Fibroblast of upper back skin (primary cell): Measurements from ENCODE around the gene MAPK11.
"Not testable (repeated sequence)": the region's sequence is repeated elsewhere in the genome, so short reads cannot be mapped to it uniquely, and the experiment has no call there.

Experiments used
- DNase-seq: peaks from one replicate; pipeline ENCODE4 v3.0.0-alpha.2; 2013

MAPK11 gene

GRCh38 chr22:50275181-50276055 is 5.2 kb upstream of the MAPK11 start:
- DNase-seq, result no peak

DNA sequence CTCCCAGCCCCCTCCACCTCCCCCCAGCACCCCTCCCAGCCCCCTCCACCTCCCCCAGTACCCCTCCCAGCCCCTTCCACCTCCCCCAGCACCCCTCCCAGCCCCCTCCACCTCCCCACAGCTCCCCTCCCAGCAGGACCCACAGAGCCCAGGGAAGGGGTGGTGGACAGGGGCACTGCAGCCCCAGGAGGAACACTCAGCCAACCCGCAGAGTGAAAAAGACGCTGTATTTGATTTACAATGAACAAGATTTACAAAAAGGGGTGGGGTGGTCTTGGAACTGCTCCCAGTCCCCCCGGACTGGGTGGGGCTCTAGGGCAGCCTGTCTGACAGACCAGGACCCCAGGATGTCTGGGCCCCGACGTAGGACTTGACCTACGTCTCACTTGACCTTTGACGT is 4.6 kb upstream of the MAPK11 start:
- DNase-seq, result no peak

DNA sequence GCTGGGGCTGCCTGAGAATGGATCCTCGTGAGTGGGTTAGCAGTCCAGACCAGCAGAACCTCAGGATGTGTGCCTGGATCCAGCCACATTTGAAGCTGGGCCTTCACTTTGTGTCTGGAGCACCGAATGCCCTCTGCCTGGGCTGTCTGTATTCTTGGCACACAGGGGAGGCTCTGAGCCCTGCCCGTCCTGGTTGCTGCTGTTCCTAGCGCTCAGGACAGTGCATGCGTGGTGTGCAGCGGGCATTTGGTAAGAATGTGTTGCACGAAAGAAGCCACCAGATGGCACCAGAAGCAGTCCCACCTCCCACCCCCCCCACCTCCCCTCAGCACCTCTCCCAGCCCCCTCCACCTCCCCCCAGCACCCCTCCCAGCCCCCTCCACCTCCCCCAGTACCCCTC is 4.1 kb upstream of the MAPK11 start:
- peak; percentile 56 for DNase-seq

GRCh38 chr22:50273781-50274180 is 3.6 kb upstream of the MAPK11 start:
- DNase-seq, result not testable (repeated sequence)

- not testable (repeated sequence) for DNase-seq
These were observed 3.2 kb upstream of the MAPK11 start for GRCh38 chr22:50273352-50273751.

DNA sequence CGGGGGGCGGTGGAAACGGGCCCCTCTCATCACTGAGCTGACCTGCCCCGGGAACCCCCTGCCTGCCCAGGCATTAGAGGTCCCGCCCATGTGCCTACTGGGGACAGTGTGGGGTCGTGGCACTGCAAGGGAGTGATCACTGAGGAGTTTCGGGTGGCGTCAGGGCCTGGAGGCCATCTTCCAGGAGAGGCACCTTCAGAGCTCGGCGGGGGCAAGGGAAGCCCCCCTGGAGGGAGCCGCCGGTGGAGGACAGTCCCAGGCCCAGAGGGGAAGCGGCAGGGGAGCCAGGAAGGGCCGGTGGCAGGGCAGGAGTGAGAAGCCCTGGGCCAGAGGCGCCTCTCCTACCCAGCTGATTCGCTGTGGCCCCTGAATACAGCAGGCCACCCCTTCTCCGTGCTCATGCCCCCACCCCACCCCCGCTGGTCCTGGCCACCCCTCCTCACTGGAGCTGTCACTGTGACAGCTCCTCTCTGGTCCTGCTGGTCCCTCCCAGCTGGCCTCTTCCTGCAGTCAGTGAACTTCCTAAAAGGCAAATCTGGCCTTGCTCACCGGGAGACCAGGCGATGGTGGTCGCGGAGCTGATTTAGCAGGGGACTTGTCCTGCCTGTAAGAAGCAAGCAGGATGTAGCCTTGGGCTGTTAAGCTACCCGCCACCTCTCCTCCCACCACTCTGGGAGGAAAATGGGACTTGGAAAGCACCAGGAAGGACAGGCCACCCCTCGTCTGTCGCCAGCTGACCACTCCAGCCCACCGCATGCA is 2.0 kb upstream of the MAPK11 start:
- no peak for DNase-seq

- peak; percentile 51 for DNase-seq
These were observed 1.4 kb upstream of the MAPK11 start for GRCh38 chr22:50271519-50271970.

DNA sequence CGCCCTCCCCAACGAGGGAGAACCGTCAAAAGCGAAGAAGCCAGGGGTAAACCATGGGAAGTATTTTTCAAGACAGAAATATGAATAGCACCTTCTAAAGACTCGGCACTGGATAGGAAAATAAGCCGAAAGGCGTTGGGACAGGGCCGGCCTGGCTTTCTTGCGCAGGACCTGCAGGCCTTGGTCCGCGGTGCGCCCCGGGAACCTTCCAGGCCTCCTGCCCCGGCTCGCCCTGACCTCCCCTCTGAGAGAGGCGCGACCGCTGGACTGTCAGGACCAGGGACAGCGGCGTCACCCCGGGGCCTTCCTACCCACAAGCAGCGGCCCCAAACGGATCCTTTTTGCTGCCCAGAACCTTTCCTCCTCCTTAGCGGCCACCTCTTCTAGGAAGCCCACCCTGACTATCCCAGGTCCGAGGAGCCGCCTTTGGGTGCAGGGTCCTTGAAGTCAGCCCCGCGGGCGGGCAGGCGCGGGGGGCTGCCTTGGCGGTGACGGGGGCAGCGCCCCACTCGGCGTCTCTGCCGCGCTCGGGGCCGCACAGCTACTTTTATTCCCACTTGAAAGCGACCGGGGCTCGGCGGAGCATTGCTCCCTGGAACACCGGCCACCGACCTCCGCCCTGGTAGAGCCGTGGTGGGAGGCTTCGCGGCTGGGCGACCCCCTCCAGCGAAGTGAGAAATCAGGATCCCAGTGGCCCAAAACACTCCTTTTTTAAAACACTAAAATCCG is 650 bp upstream of the MAPK11 start:
- peak; percentile 47 for DNase-seq

GRCh38 chr22:50269573-50269969 is 609 bp downstream of the MAPK11 start:
- no peak for DNase-seq

- DNase-seq, result no peak
These were observed 1.5 kb downstream of the MAPK11 start for GRCh38 chr22:50268655-50269113.

DNA sequence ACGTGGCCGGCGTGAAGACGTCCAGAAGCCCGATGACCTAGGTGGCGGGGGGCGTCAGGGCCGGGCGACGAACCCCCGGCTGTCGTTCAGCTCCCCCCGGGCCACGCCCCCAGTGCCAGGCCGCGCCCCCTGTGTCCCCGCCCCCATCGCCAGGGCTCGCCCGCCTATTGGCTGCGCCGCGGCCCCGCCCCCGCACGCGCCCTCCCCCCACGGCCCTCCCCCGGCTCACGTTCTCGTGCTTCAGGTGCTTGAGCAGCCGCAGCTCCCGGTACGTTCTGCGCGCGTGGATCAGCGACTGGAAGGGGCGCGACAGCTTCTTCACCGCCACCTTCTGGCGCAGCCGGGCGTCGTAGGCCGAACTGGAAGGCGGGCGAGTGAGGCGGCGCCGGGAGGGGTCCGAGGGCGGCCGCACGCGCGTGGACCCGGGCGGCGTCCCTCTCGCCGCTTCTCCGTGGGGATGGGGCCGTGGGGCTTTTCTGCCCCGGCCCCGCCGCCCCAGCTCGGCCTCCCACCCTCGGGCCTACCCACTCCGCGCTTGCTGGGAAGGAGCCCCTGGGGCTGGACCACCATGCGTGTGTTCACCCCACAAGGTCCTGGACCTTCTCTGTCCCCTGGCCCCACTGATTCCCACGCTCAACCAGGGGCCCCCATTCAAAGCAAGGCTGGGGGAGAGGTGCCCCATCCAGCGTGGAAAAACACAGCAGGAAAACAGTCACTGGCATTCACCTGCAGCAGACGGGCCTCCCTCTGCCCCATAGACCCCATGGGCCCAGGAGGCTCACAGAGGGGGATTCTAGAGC is 2.4 kb downstream of the MAPK11 start:
- peak; percentile 57 for DNase-seq

DNA sequence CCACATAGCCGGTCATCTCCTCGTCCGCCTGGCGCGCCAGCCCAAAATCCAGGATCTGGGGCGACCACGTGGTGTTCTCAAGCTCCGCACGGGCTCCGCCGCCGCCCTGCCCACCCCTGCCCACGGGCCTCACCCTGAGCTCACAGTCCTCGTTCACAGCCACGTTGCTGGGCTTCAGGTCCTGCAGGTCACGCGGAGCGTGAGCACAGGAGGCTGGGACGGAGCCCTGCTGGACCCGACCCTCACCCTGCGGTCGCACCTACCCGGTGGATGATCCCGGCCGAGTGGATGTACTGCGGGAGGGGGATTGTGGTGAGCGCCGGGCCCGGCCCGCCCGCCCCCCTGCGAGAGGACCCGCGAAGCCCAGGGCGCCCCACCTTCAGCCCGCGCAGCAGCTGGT is 3.2 kb downstream of the MAPK11 start:
- DNase-seq, result no peak

DNA sequence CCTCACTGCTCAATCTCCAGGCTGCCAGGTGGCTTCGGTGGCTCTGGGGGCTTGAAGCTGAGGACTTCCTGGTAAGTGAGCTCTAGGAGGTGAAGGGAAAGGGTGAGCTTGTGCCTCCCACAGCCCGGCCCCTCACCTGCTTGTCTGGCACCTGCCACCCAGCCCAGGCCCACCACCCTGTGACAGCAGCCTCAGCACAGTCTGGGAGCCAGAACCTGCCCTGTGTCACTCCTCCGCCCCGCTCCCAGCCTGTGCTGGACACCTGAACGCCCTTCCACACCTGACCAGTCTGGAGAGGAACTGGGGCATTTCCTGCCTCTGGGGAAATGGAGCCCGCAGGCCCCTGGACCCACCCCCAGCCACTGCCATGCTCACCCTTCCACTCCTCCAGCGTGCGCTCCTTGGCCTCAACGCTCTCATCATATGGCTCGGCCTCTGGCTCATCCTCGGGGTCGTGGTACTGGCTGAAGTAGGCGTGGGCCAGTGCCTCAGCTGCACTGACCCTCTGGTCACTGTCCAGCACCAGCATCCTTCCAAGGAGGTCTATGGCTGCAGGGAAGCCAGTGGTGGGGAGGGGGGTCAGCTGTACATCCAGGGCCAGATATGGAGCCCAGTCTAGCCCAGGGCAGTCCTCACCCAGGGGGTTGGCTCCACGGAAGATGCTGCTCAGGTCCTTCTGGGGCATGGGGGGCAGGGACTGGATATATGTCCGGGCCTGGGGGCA is 5.1 kb downstream of the MAPK11 start:
- no peak for DNase-seq

DNA sequence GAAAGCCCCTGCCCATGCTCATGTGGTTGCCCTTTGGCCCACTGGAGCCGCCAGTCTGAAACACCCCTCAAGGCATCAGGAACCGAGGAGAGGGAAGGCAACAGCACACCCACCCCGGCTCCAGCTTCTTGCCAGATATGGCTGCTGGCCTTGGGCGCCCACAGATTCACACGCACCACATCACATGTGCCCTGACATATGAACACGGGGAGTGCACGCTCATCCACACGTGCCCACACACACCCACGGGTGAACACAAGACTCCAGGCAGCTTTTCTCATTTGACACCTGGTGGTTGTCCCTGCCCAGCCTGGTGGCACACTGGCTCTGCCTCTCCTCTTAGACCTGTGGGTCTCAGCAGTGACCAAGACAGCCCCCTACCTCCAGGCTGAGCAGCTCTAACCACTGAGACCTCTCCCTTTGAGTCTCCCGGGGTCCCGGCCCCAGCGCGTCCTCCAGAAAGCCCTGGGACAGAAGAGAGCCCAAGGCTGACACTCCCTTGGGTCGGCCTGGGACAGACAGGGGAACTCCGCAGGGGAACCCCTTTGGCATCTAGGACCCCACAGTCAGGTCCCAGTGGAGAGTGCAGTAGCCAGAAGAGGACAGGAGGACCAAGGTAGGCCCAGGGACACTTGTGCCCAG is 6.0 kb downstream of the MAPK11 start:
- no peak for DNase-seq

DNA sequence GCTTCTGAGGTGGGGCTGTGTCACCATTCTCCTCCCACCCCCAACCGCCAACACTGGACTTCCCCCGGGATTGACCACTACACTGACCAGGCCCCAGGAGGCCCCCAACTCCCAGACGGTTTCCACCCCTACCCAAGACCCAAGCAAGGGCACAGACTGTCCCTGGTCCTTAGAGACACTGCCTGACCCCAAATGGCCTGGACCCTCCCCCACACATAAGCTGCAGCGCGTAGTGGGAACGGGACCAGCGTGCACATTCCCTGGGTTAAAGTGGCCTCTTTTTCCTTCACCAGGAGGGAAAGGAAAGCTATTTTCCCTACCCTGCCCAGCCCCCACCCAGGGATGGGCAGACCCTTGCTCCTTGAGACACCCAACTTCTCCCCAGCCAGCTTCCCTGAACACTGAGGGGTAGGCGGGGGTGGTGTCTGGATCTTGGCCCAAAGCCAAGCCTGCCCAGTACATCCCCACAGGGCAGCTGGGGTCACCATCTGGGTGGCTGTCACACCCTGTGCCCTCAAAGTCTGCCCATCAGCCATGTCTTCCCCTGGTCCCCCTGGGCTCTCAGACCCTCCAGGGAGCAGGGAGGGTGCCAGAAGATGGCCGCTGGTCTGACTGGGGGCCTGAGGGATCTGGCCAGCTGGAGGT is 7.1 kb downstream of the MAPK11 start:
- no peak for DNase-seq

DNA sequence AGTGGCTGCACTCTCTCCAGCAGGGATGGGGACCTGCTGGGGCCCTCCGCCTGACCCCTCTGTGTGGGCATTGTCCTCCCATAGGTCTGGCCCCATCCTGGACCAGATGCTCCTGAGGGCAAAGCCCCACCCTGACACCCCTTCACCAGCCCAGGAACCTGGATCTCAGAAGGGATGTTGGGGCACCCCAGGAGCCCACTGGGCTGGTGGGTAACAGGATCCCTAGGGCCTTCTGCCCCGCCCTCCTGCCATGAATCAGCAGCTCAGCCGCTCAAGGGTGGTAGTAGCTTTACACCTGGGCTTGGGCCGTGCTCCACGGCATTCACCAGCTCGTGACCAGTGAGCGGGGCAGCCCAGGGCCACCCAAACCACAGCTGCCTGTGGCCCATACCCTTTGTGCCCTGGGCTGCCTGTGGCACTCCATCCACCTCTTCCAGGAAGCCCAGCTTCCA is 7.7 kb downstream of the MAPK11 start:
- DNase-seq, result no peak

- peak; percentile 38 for DNase-seq
These were observed 8.3 kb downstream of the MAPK11 start, which contains the start of gene MAPK12 for GRCh38 chr22:50261615-50262459. Gene MAPK12, minus strand, starts transcription at chr22:50261683. Its CDS starts 174 bp downstream, at chr22:50261509.

- peak; percentile 49 for DNase-seq
These were observed 9.2 kb downstream of the MAPK11 start for GRCh38 chr22:50260801-50261614.

DNA sequence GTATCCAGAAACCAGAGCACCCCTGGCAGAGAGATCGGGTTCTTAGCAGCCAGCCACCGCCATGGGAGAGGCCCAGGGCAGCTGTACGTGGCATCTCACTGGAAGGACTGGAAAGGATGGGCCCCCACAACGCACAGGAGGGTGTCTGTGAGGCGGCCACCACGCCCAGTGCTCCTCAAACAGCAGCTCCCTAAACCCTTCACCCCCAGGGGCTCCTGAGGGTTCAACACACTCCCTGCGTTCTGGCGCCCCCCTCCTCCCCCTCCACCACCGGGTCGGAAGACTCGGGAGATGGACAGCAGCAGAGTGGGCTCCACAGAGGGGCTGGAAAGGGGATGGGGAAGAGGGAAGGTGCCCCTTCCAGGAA is 9.8 kb downstream of the MAPK11 start:
- no peak for DNase-seq
